HG02870 (cell line): ENCODE data around the gene SLC35C1.

Experiments
- ATAC-seq: cut with Tn5 transposase; IDR thresholded peaks from one replicate; pipeline ENCODE4 v1.9.1; 2021; ENCODE audit warnings: mild to moderate bottlenecking, moderate library complexity; ENCODE audit not compliant: unreplicated experiment

SLC35C1 gene

DNA sequence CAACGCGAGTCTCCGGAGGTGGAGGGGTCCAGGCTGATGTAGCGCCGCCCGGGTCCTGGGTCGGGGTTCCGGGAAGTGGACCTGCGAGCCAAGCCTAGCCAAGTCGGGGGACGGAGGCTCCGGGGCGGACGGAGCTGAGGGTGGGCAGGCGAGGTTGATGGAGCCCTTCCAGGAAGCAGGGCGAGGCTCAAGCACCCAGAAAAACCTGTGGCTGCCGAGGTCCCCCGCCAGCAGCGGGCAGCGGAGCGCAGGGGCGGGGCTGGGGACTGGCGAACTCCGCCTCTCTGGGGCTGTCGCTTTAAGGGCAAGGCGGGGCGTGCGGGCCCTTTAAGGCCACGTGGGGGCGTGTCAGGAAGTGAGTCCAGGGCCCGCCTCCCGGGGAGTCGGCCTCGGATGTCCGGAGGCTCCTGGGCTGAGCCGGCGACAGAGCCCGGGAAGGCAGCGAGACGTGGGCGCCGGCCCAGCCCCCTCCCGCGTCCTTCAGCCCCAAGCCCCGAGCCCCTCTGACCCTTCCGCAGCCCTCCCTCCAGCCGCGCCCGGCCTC, at the start of gene SLC35C1:
Gene SLC35C1, plus strand, starts transcription at position 389 of the 544 bp plus-strand sequence. CDS start 653 bp downstream, outside the sequence.
- ATAC-seq = peak; percentile 93

GRCh38 chr11:45755281-45755859, 49.6 kb upstream of the SLC35C1 start:
- no peak for ATAC-seq

DNA sequence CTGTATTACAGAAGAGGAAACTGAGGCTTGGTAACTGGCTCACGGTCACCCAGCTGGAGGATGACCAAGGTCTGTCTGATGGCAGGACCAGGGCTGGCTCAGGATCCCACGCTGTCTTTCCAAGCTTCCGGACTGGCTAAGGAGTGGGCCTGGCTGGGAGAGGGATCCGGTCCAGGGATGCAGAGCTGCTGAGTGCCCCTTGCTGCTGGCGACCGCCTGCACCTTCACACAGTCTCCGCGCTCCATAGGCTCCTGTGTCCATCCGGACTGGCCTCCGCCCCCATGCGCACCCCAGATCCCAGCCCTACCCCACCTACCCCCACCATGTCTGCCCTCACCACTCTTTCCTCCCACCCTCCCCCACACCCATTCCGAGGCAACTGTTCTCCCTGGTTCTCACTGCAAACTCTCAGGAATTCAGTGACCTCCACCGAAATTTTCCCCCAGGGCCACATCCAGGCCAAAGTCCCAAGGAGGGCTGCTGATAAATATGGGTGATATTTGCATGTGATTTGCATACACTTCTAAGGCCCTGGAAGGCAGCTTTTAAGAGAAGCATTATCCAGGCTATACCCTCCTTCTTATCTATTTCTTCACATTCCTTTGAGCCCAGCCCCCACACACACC, 48.5 kb upstream of the SLC35C1 start:
- ATAC-seq = no peak

DNA sequence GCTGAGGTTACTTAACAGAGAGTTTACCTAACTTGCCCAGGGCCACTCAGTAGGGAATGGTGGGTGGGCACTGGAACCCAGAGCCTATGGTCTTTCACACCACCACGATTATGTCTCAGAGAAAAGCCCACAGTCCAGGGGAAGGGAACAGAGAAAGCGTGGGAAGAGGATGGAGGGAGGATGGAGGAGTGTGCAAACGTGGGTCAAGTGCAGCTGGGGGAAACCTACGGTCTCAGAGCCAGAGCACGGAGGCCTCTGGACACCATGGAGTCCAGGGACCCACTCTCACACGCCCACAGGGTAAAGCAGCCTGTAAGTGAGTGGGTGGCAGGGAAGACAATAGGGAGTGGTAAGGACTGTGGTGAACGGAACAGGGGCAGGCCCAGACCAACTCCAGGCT, 47.3 kb upstream of the SLC35C1 start:
- no peak for ATAC-seq

DNA sequence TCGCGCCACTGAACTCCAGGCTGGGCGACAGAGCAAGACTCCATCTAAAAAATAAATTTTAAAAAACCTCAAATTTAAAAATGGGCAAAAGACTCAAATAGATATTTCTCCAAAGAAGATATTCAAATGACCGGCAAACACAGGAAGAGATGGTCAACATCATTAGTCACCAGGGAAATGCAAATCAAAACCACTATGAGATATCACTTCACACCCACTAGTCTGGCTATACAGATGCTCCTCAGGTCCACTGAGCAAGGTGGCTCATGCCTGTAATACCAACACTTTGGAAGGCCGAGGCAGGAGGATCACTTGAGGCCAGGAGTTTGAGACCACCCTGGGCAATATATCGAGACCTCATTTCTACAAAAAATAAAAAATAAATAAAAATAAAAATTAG, 43.3 kb upstream of the SLC35C1 start:
- ATAC-seq = no peak

- ATAC-seq = no peak
Measured at GRCh38 chr11:45765107-45765668, 39.8 kb upstream of the SLC35C1 start.

DNA sequence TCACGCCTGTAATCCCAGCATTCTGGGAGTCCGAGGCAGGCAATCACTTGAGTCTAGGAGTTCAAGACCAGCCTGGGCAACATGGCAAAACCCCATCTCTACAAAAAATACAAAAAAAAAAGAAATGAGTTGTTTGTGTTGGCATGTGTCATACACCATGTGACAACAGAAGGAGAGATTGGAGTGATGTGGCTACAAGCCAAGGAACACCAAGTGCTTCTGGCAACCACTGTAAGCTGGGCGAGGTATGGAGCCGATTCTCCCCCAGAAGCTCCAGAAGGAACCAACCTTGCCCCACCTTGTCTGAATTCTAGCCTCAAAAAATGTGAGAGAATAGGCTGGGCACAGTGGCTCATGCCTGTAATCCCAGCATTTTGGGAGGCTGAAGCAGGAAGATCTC, 39.1 kb upstream of the SLC35C1 start:
- no peak for ATAC-seq

GRCh38 chr11:45766469-45766868, 38.5 kb upstream of the SLC35C1 start:
- ATAC-seq = no peak

DNA sequence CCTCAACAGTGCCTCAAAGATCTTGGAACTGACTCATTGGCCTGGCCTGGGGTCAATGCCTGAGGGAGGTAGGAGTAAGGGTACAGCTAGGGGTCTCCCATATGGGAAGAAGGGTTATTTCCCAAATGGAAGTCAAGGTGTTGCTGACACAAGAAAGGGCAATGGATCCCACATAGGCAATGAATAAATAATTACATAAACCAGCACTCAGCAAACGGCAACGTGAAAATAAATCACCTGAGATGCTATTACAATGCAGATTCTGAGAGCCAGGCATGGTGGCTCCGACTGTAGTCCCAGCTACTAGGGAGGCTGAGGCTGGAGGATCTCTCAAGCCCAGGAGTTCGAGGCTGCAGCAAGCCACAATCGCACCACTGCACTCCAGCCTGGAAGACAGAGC, 36.5 kb upstream of the SLC35C1 start:
- no peak for ATAC-seq

- ATAC-seq = no peak
Measured at GRCh38 chr11:45769960-45770359, 35.0 kb upstream of the SLC35C1 start.

DNA sequence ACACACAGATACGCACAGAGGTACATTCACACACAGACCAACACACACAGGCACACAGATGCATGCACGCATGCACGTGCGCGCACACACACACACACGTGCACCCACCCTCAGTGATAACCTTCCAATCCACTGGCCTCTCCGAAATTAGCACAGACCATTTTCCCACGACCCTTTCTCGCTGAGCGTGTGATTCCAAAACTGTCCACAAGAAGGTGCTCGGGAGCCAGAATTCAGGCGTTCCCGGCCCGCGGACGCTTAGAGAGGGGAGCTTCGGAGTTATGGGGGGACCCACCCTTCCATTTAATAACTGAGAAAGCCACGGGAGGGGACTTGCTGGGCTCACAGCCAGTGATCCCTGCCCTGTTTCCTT, 33.8 kb upstream of the SLC35C1 start:
- peak; percentile 38 for ATAC-seq

GRCh38 chr11:45771566-45772448, 33.1 kb upstream of the SLC35C1 start:
- peak; percentile 84 for ATAC-seq

GRCh38 chr11:45772449-45772774, 32.5 kb upstream of the SLC35C1 start:
- ATAC-seq = no peak

GRCh38 chr11:45772986-45773785, 31.8 kb upstream of the SLC35C1 start:
- ATAC-seq = no peak

DNA sequence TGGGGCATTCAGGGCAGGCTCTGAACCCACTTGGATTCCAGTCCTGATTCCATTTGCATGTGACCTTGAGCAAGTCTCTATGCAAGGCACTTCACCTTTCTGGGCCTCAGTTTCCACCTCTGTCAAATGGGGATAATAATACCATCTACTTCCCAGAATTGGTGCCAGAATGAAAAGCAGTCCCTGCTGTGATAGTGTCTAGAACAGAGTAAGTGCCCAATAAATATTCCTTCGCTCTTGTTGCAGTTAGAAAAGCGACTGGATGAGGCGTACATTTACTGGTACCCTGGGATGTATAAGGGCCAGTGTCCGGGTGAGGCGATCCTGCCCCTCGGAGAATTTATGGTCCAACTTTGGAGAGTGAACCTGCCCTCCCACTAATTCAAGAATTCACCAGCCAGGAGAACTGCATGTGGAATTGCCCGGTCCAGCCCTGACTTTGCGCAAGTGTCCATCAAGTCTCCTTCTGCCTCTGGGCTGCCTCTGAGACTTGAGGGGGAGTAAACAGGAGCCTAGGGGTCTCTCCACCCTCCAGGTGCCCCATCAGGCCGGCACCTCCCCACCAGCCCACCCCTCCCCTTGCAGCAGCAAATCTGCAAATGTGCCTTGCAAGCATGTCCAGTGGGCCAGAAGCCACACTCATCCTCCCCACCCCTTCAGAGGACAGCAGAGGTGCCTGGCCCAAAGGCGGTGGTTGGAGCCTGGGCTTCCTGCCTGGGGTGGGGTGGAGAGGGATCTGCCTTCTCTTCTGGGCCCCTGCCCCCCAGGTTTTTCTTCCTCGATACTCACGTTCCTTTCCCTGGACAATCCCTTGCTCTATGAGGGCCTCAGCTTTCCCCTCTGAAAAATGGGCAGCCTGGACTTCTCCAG, 30.9 kb upstream of the SLC35C1 start:
- no peak for ATAC-seq

- ATAC-seq = no peak
Measured at GRCh38 chr11:45774786-45775185, 30.2 kb upstream of the SLC35C1 start.

- no peak for ATAC-seq
Measured at GRCh38 chr11:45777127-45777969, 27.6 kb upstream of the SLC35C1 start.

- no peak for ATAC-seq
Measured at GRCh38 chr11:45778341-45778740, 26.6 kb upstream of the SLC35C1 start.

GRCh38 chr11:45779602-45780001, 25.3 kb upstream of the SLC35C1 start:
- no peak for ATAC-seq
